Memory B cell (primary cell): ENCODE measurements around the gene EVA1A.

Experiments used
- ATAC-seq: fragments of 150-1000 bp; cut with Tn5 transposase; 2 replicates; pipeline ENCODE4 v1.10.0; 2021; ENCODE audit warnings: low read depth, mild to moderate bottlenecking, moderate library complexity
- DNase-seq, 2 donors: peaks; one replicate each; pipeline ENCODE4 v3.0.0; 2022; ENCODE audit warnings: low spot score in 2 of 2
- H3K27ac Mint-ChIP-seq: one replicate; pipeline ENCODE4 v1.8.0; 2022; ENCODE audit warnings: mild to moderate bottlenecking, moderate library complexity, mixed read lengths
- H3K27me3 Mint-ChIP-seq: one replicate; pipeline ENCODE4 v1.8.0; 2022; ENCODE audit warnings: mixed read lengths
- H3K36me3 Mint-ChIP-seq: one replicate; pipeline ENCODE4 v1.8.0; 2022; ENCODE audit warnings: mild to moderate bottlenecking, mixed read lengths
- H3K4me1 Mint-ChIP-seq: one replicate; pipeline ENCODE4 v1.8.0; 2022; ENCODE audit warnings: mixed read lengths
- H3K4me3 Mint-ChIP-seq: one replicate; pipeline ENCODE4 v1.8.0; 2022; ENCODE audit warnings: mild to moderate bottlenecking, moderate library complexity, mixed read lengths
- H3K9me3 Mint-ChIP-seq: one replicate; pipeline ENCODE4 v1.8.0; 2022; ENCODE audit warnings: mixed read lengths

The EVA1A gene

DNA sequence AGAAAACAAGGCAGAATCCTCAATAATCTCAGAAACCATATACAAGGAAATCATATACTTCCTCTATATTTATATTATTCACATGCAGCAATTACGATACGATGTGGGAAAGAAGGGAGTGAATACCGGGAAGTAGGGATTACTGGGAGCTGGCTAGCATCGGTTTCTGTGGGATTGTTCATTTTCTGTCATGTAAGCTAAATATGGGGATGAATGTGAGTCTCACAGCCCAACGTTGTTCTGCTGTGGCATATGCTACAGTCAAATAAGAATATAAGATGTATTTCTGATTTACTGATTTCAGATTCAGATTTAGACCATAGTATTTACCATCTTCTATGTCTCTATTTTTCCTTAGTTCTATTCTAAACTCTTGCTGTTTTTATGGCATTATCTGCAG is 113.6 kb downstream of the EVA1A start:
- DNase-seq (no peak), ATAC-seq (no peak)
- Mint-ChIP-seq H3K27me3 (peaks cover 1% of the 10 kb centered on the region), H3K9me3 (no peaks in the 10 kb centered on the region), H3K36me3 (peaks cover 2% of the 10 kb centered on the region), H3K4me1 (no peaks in the 10 kb centered on the region), H3K4me3 (no peak overlapping the region), H3K27ac (no peak overlapping the region)
